IMR-90 (cell line): ENCODE results near the gene SNRK. TPM values are rescaled to one million over a fixed set of nuclear protein-coding genes. Genes with fewer than 3 reads are reported as not detected.

Experiments
- ATAC-seq: fragments of 200-7000 bp; cut with Tn5 transposase; 2 replicates; pipeline ENCODE4 v1.9.1; 2020; ENCODE audit warnings: low read depth, mild to moderate bottlenecking, moderate library complexity
- BruUV-seq: library from RNA; stranded (reverse); fragments of 400-500 nt; replicated peaks from 2 replicates; lab custom pipeline; 2021; lab: Mats Ljungman, UMichigan
- CTCF ChIA-PET: fragments of 300-600 bp; formaldehyde crosslinking; extraction: SDS; loops from one replicate; lab custom pipeline; 2021; ENCODE audit warnings: antibody characterized with exemption; lab: Yijun Ruan, JAX
- POLR2A ChIA-PET: fragments of 300-600 bp; sonication (Branson Sonifier 250); formaldehyde crosslinking; loops from one replicate; lab custom pipeline; 2022; ENCODE audit warnings: antibody characterized with exemption; ENCODE audit not compliant: unreplicated experiment; lab: Charles Lee
- DNase-seq: peaks from one replicate; pipeline ENCODE4 v3.0.0; 2013
- H2AFZ ChIP-seq: replicated peaks from 2 replicates; pipeline ENCODE3; 2013; ENCODE audit warnings: low read length, mild to moderate bottlenecking; ENCODE audit not compliant: poor library complexity
- H2AK5ac ChIP-seq: 2 replicates; pipeline ENCODE4 v1.6.1; 2013; ENCODE audit warnings: low read depth, low read length, inconsistent platforms
- H2AK9ac ChIP-seq: replicated peaks from 2 replicates; pipeline ENCODE3; 2013; ENCODE audit warnings: mild to moderate bottlenecking, low read depth, low read length, moderate library complexity; ENCODE audit not compliant: poor library complexity
- H2BK120ac ChIP-seq: 2 replicates; pipeline ENCODE4 v1.6.1; 2013; ENCODE audit warnings: low read depth, low read length, inconsistent platforms
- H2BK15ac ChIP-seq: 3 replicates; pipeline ENCODE4 v1.6.1; 2013; ENCODE audit warnings: low read depth, low read length, inconsistent platforms
- H2BK20ac ChIP-seq: 2 replicates; pipeline ENCODE4 v1.6.1; 2013; ENCODE audit warnings: low read depth, mild to moderate bottlenecking, inconsistent platforms, low read length, moderate library complexity
- H2BK5ac ChIP-seq: 2 replicates; pipeline ENCODE4 v1.6.1; 2013; ENCODE audit warnings: mild to moderate bottlenecking, low read depth, low read length, inconsistent platforms; ENCODE audit not compliant: poor library complexity, severe bottlenecking
- H3K14ac ChIP-seq: replicated peaks from 2 replicates; pipeline ENCODE4 v1.6.1; 2013; ENCODE audit warnings: low read depth, low read length, inconsistent platforms
- H3K18ac ChIP-seq: 2 replicates; pipeline ENCODE4 v1.6.1; 2013; ENCODE audit warnings: low read depth, low read length, control low read depth
- H3K23ac ChIP-seq: 2 replicates; pipeline ENCODE4 v1.6.1; 2013; ENCODE audit warnings: low read depth, low read length, inconsistent platforms
- H3K27ac ChIP-seq: 2 replicates; pipeline ENCODE4 v1.5.1; 2013; ENCODE audit warnings: mild to moderate bottlenecking, control low read depth, low read length; ENCODE audit not compliant: insufficient read depth
- H3K27me3 ChIP-seq: 2 replicates; pipeline ENCODE4 v1.6.1; 2013; ENCODE audit warnings: low read length; ENCODE audit not compliant: control insufficient read depth, insufficient read depth
- H3K36me3 ChIP-seq: 2 replicates; pipeline ENCODE4 v1.6.1; 2013; ENCODE audit warnings: low read length, mixed read lengths; ENCODE audit not compliant: control insufficient read depth, insufficient read depth
- H3K4ac ChIP-seq: 2 replicates; pipeline ENCODE4 v1.6.1; 2013; ENCODE audit warnings: low read depth, low read length, inconsistent platforms
- H3K4me1 ChIP-seq: 2 replicates; pipeline ENCODE4 v1.6.1; 2013; ENCODE audit warnings: low read length, mixed read lengths; ENCODE audit not compliant: control insufficient read depth, insufficient read depth
- H3K4me2 ChIP-seq: 2 replicates; pipeline ENCODE4 v1.6.1; 2013; ENCODE audit warnings: low read depth, mild to moderate bottlenecking, control low read depth, low read length, moderate library complexity
- H3K4me3 ChIP-seq: 2 replicates; pipeline ENCODE4 v1.5.1; 2013; ENCODE audit warnings: low read depth, mild to moderate bottlenecking, control low read depth, low read length, moderate library complexity; ENCODE audit not compliant: insufficient read depth
- H3K56ac ChIP-seq: 2 replicates; pipeline ENCODE4 v1.6.1; 2013; ENCODE audit warnings: low read length, inconsistent platforms; ENCODE audit not compliant: insufficient read depth; ENCODE audit errors: extremely low read depth
- H3K79me1 ChIP-seq, 2 experiments: 2 replicates each; pipeline ENCODE4 v1.6.1; 2013; ENCODE audit warnings: low read length in 2 of 2, inconsistent platforms in 1 of 2, low read depth in 1 of 2
- H3K9ac ChIP-seq: 2 replicates; pipeline ENCODE4 v1.6.1; 2013; ENCODE audit warnings: low read depth, low read length, control low read depth
- H3K9me1 ChIP-seq: 2 replicates; pipeline ENCODE4 v1.6.1; 2013; ENCODE audit warnings: low read length, inconsistent platforms; ENCODE audit not compliant: insufficient read depth
- H3K9me3 ChIP-seq: 2 replicates; pipeline ENCODE4 v1.6.1; 2013; ENCODE audit warnings: low read length; ENCODE audit not compliant: control insufficient read depth, insufficient read depth
- H4K20me1 ChIP-seq: 2 replicates; pipeline ENCODE4 v1.6.1; 2013; ENCODE audit warnings: low read length, inconsistent platforms; ENCODE audit not compliant: insufficient read depth
- H4K5ac ChIP-seq: 2 replicates; pipeline ENCODE4 v1.6.1; 2013; ENCODE audit warnings: mild to moderate bottlenecking, low read depth, low read length, control low read depth
- H4K8ac ChIP-seq, 2 experiments: 2 replicates each; pipeline ENCODE4 v1.6.1; 2013; ENCODE audit warnings: low read depth in 2 of 2, low read length in 2 of 2, control low read depth in 1 of 2, inconsistent platforms in 1 of 2
- H4K91ac ChIP-seq: 2 replicates; pipeline ENCODE4 v1.6.1; 2013; ENCODE audit warnings: low read depth, low read length, inconsistent platforms; ENCODE audit not compliant: insufficient read depth
- CTCF ChIP-seq: conservative IDR thresholded peaks from 2 replicates; pipeline ENCODE4 v1.5.1; 2012; ENCODE audit warnings: mild to moderate bottlenecking, low read depth, low read length, improper control_type of control experiment
- FOS ChIP-seq: fragments of 150-350 bp; IDR thresholded peaks from 2 replicates; pipeline ENCODE4 v1.6.1; 2016; ENCODE audit warnings: low read depth, low read length
- MXI1 ChIP-seq: IDR thresholded peaks from 2 replicates; pipeline ENCODE4 v1.6.1; 2012; ENCODE audit warnings: low read depth, mild to moderate bottlenecking, low read length, moderate library complexity, borderline replicate concordance
- POLR2A ChIP-seq: IDR thresholded peaks from 2 replicates; pipeline ENCODE4 v1.6.1; 2012; ENCODE audit warnings: mild to moderate bottlenecking, low read depth, low read length
- SMC3 ChIP-seq: fragments of 150-350 bp; IDR thresholded peaks from 2 replicates; pipeline ENCODE4 v1.6.1; 2016; ENCODE audit warnings: low read depth, mild to moderate bottlenecking, antibody characterized with exemption, low read length, moderate library complexity
- WGBS, 2 experiments: methylation state at CpG; one replicate each; pipeline versions ENCODE4 v1.1.5 to v1.1.7; 2013; ENCODE audit warnings: missing lambda C conversion rate in 2 of 2; ENCODE audit not compliant: insufficient read length in 1 of 2; ENCODE audit errors: extremely low coverage in 2 of 2; 5-methylcytosine and 5-hydroxymethylcytosine counted together
- dilution Hi-C: fragments of 300-500 bp; cut with HindIII; formaldehyde crosslinking; loops from one replicate; pipeline ENCODE4 v1.14.3; 2018; ENCODE audit warnings: low sequenced_read_pairs; ENCODE audit not compliant: unreplicated experiment
- in situ Hi-C: fragments of 300-500 bp; cut with MboI; formaldehyde crosslinking; loops from 3 replicates; pipeline ENCODE4 v1.14.3; 2019; ENCODE audit warnings: low sequenced_read_pairs, inconsistent platforms, mixed read lengths
- intact Hi-C: fragments of 100-400 bp; cut with micrococcal nuclease; formaldehyde crosslinking; loops from 2 replicates; pipeline ENCODE4 v1.10.0; 2022
- polyA plus RNA-seq, 3 experiments: library from polyadenylated mRNA; depleted of rRNA; stranded (reverse); fragments of >200 nt; gene quantifications; 2 replicates each; pipeline ENCODE4 v1.2.3, GENCODE V29; 2012; ENCODE audit warnings: low replicate concordance in 1 of 3
- total RNA-seq: library from RNA; depleted of rRNA; stranded (reverse); fragments of >200 nt; gene quantifications from 2 replicates; pipeline ENCODE4 v1.2.3, GENCODE V29; 2012

The SNRK gene
- total and polyA plus RNA-seq, 2 of the 4 experiments (the other 2 are of a cell fraction) = 4.7 to 23.1 TPM

GRCh38 chr3:43259626-43260025 lies 26.7 kb upstream of the SNRK start:
- no peak overlapping the region for H4K8ac ChIP-seq
- H2BK120ac ChIP-seq = no peak overlapping the region
- no peaks in the 10 kb centered on the region for H3K9me3 ChIP-seq
- no peaks in the 10 kb centered on the region for H3K36me3 ChIP-seq
- ATAC-seq = no peak
- no peaks in the 10 kb centered on the region for H3K4me1 ChIP-seq
- no peak overlapping the region for H4K5ac ChIP-seq
- TF ChIP-seq CTCF (no peak), FOS (no peak), SMC3 (no peak), POLR2A (no peak), MXI1 (no peak)
- POLR2A ChIA-PET = no interaction called here
- H3K56ac ChIP-seq = no peak overlapping the region
- no peak overlapping the region for H2AFZ ChIP-seq
- no peaks in the 10 kb centered on the region for H3K79me1 ChIP-seq
- H2AK5ac ChIP-seq = no peak overlapping the region
- H3K4me2 ChIP-seq = no peak overlapping the region
- H3K27me3 ChIP-seq = peaks cover 33% of the 10 kb centered on the region
- no peak overlapping the region for H3K23ac ChIP-seq
- H2BK20ac ChIP-seq = no peak overlapping the region
- no peak overlapping the region for H3K4me3 ChIP-seq
- DNase-seq = no peak
- no peak overlapping the region for H3K4ac ChIP-seq
- dilution Hi-C loops (no loop called here), in situ Hi-C loops (no loop called here), intact Hi-C loops (no loop called here)
- no peak overlapping the region for H2AK9ac ChIP-seq
- H4K20me1 ChIP-seq = no peaks in the 10 kb centered on the region
- H3K27ac ChIP-seq = no peak overlapping the region
- no peak overlapping the region for H3K9ac ChIP-seq
- H2BK5ac ChIP-seq = no peak overlapping the region
- WGBS, 2 experiments = 88% methylated on average over 2 of the region's 2 CpGs; no CpG with 5 or more reads in 1 of the 2 experiments
- no peak overlapping the region for H2BK15ac ChIP-seq
- H3K9me1 ChIP-seq = no peaks in the 10 kb centered on the region
- no peak overlapping the region for H3K18ac ChIP-seq
- no TSS peak for BruUV-seq
- no peak overlapping the region for H3K14ac ChIP-seq
- CTCF ChIA-PET = interaction anchor here (0.7 kb wide), 1 partner anchor 15 kb away, joined by 3 read pairs; no protein-coding TSS in a partner anchor
- H4K91ac ChIP-seq = no peak overlapping the region
